Skeletal muscle satellite cell (primary cell): ENCODE measurements around the gene SPINT2.
"Not testable (repeated sequence)": the region's sequence is repeated elsewhere in the genome, so short reads cannot be mapped to it uniquely, and the experiment has no call there.

Experiments
- H3K27me3 ChIP-seq: 2 replicates; pipeline ENCODE4 v1.7.0; 2013; ENCODE audit warnings: low read length; ENCODE audit not compliant: control insufficient read depth, insufficient read depth
- H3K36me3 ChIP-seq: 2 replicates; pipeline ENCODE4 v1.7.0; 2013; ENCODE audit warnings: mild to moderate bottlenecking, control low read depth, low read length; ENCODE audit not compliant: insufficient read depth
- H3K4me1 ChIP-seq: 2 replicates; pipeline ENCODE4 v1.7.0; 2013; ENCODE audit warnings: low read length; ENCODE audit not compliant: control insufficient read depth, insufficient read depth
- H3K4me2 ChIP-seq: 2 replicates; pipeline ENCODE4 v1.7.0; 2013; ENCODE audit warnings: mild to moderate bottlenecking, low read length
- H3K4me3 ChIP-seq: 2 replicates; pipeline ENCODE4 v1.7.0; 2013; ENCODE audit warnings: low read length
- H3K9ac ChIP-seq: 2 replicates; pipeline ENCODE4 v1.7.0; 2013; ENCODE audit warnings: mild to moderate bottlenecking, low read depth, low read length, moderate library complexity
- H3K9me3 ChIP-seq: replicated peaks from 2 replicates; pipeline ENCODE4 v1.7.0; 2013; ENCODE audit warnings: mild to moderate bottlenecking, control low read depth, low read length

Gene SPINT2

DNA sequence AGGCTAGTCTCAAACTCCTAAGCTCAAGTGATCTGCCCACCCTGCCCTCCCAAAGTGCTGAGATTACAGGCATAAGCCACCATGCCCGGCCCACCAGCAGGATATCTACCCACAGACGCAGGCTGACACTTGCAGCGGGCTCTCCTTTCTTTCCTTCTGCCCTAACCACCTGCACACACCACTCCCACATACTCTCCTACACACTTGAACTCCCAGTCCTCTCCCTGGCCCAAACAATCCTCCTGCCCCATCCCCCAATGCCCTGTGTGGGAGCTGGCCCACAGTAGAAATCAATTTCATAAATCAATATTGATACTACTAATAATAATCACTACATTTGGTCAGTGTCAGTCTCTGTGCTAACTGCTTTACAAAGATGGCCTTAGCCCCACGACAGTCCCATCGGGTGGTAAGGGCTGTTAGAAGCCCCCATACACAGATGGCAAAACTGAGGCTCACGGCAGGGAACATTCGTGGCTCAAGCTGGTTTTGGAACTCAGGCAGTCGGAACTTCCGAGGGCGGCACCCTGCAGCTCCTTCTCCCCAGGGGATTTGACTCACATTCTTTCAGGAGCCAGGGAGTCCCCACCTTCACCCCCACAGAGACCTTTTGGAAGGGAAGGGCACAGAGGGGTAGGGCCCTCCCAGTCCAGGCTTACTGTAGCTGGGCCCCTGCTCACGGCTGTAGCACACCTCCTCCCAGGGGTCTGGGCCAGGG lies 36.9 kb upstream of the SPINT2 start:
- Histone ChIP-seq H3K27me3 (no peaks in the 10 kb centered on the region), H3K4me3 (no peak overlapping the region), H3K4me1 (peaks cover 9% of the 10 kb centered on the region)

DNA sequence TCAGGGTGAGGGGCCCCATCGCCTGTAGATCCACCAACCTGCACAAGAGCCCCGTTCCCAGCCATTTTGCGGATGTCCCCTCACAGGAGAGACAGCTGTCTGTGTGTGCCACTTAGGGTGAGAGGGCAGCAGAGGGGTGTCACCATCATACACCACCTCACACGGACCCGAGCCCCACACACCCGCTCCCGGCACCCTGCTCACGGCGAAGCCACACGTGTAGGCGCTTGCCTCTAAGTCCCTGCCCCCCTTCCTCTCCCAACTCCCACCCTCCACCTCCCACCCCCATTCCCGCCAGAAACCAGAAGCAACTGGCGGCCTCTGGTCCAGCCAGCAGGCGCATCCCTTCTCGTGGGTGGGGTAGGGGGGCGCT lies 36.4 kb upstream of the SPINT2 start:
- Histone ChIP-seq H3K9me3 (no peaks in the 10 kb centered on the region), H3K27me3 (no peaks in the 10 kb centered on the region), H3K36me3 (no peaks in the 10 kb centered on the region), H3K4me2 (no peak overlapping the region), H3K4me1 (peaks cover 9% of the 10 kb centered on the region), H3K4me3 (no peak overlapping the region), H3K9ac (no peak overlapping the region)

More for the DNA sequence above, 36.9 kb upstream of the SPINT2 start:
- no peaks in the 10 kb centered on the region for H3K36me3 ChIP-seq
- no peak overlapping the region for H3K4me2 ChIP-seq
- no peak overlapping the region for H3K9ac ChIP-seq
- H3K9me3 ChIP-seq = no peaks in the 10 kb centered on the region

DNA sequence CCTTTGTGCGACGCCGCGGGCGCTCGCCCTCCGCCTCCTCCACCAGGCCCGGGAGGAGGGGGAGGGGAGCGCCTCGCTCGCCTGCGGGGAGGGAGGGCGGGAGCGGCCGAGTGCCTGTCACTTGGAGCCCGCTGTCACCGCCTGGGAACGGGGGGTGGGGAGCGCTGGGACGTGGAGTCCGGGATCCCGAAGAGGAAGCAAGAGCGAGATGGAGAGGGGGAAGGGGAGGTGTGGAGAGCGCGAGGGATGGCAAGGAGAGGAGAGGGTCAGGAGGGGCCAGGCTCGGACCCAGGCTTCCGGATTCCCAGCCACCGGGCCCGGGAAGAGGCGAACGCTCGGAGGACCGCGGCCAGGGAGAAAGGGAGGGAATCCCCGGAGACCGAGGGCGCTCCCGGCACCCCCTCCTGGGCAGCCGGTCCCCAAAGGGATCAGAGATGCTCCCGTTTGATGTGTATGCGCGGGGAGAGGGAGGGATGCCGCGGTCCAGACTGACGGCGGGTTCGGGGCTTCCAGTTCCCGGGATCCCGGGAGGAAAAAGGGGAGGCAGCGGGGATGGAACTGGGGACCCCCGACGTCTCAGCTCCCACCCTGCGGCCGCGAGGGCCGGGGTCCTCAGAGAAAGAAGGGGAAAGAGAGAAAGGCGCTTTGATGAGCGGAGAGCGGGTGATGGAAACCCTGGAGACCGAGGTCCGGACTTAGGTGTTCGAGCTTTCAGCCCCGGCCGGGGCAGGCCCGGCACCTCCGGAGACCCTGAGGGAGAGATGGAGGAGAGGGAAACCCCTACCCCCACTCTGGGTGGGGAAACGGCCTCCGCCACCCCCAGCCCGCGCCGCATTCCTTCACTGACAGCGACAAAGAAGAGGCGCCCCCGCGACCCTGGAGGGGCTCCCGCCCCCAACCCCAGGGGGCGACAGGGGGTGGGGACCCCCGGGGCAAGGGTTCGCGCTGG lies 35.6 kb upstream of the SPINT2 start:
- Histone ChIP-seq H3K36me3 (no peaks in the 10 kb centered on the region), H3K4me1 (peaks cover 9% of the 10 kb centered on the region), H3K27me3 (no peaks in the 10 kb centered on the region), H3K4me2 (peak overlapping the region; percentile 97), H3K9ac (peak overlapping the region; percentile 70), H3K9me3 (no peaks in the 10 kb centered on the region), H3K4me3 (peak overlapping the region; percentile 74)

DNA sequence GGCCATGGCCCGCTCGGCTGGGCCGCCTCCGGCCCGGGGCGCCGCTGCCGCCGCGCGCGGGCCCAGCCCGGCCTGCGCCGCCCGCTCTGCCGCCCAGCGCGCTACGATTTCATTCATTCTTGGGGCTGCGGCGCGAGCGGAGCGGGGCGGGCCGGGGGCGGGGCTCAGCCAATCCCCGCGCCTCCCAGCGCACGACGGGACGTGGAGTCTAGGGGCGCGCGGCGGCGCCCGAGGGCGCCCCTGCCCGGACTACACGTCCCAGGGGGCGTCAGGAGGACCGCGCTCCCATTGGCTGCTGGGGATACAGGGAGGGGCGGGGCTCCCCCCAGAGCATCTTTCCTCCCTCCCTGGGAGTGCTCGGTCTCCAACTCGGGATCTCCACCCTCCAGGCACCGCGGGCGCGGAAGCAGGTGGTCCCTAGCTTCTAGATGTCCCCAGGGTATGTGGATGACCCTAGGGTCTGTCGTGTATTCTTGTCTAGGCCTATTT lies 34.7 kb upstream of the SPINT2 start:
- H3K27me3 ChIP-seq = no peaks in the 10 kb centered on the region
- no peaks in the 10 kb centered on the region for H3K36me3 ChIP-seq
- H3K4me2 ChIP-seq = peak overlapping the region; percentile 97
- peaks cover 9% of the 10 kb centered on the region for H3K4me1 ChIP-seq
- H3K9me3 ChIP-seq = no peaks in the 10 kb centered on the region
- H3K9ac ChIP-seq = no peak overlapping the region
- peak overlapping the region; percentile 74 for H3K4me3 ChIP-seq

DNA sequence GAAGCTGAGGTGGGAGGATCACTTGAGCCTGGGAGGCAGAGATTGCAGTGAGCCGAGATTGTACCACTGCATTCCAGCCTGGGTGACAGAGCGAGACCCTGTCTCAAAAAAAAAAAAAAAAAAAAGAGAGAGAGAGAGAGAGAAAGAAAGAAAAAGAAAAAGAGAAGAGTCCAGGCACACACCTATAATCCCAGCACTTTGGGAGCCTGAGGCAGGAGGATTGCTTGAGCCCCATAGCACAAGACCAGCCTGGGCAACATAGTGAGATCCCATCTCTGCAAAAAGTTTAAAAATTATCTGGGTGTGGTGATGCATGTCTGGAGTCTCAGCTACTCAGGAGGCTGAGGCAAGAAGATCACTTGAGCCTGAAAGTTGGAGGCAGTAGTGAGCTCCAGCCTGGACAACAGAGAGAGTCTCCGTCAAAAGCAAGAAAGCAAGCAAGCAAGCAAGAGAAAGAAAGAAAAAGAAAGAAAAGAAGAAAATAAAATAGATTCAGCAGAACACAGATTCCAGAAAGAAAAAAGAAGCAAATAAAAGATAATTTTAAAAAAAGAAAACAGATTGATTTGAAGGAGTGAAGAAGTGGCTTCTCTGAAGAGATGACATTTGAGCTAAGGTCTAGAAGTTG lies 33.8 kb upstream of the SPINT2 start:
- H3K4me3 ChIP-seq = not testable (repeated sequence)

DNA sequence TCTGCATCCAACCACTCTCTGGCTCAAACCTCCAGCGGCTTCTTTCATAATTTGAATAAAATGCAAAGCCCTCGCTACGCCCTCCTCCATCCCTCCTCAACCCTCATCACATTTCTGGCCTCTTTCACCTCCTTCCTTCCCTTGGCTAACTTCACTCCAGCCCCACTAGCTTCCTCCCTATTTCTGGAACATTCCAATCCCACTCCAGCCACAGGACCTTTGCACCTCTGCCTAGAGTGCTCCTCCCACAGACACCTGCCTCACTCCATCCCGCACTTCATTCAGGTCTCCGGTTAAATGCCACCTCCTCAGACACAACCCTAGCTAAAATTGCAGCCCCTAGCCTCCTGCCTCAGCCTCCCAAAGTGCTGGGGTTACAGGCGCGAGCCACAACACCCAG lies 32.5 kb upstream of the SPINT2 start:
- Histone ChIP-seq H3K4me1 (peaks cover 9% of the 10 kb centered on the region), H3K36me3 (no peaks in the 10 kb centered on the region), H3K9ac (no peak overlapping the region), H3K27me3 (no peaks in the 10 kb centered on the region), H3K9me3 (no peaks in the 10 kb centered on the region), H3K4me3 (no peak overlapping the region), H3K4me2 (no peak overlapping the region)

More for the DNA sequence above, 33.8 kb upstream of the SPINT2 start:
- H3K4me1 ChIP-seq, H3K27me3 ChIP-seq, H3K36me3 ChIP-seq, H3K9ac ChIP-seq, H3K9me3 ChIP-seq, H3K4me2 ChIP-seq: not testable (repeated sequence)

DNA sequence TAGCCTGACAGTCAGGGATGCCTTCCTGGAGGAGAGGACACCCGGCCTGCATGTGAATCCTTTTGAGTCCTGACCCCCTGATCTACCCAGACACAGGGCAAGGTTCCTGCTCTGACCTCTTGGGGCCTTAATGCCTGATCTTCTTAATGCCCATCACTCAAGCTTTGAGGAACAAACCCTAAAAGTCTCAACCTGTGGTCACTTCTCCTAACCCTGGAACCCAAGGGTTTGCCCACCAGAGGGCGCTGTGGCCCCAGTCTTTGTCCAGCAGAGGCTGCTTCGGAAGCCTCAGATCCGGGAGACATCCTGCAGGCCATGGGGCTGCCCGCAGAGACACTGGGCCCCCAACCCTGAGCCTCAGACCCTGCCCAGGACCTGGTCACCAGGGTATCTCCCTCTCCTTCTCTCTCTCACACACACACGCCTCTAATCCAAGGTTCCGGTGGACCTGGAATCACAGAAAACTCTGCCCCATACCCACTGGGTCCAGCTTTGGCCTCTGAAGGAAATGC lies 30.6 kb upstream of the SPINT2 start:
- no peak overlapping the region for H3K4me3 ChIP-seq
- H3K36me3 ChIP-seq = no peaks in the 10 kb centered on the region
- no peak overlapping the region for H3K4me2 ChIP-seq
- H3K9me3 ChIP-seq = no peaks in the 10 kb centered on the region
- peaks cover 3% of the 10 kb centered on the region for H3K4me1 ChIP-seq
- no peaks in the 10 kb centered on the region for H3K27me3 ChIP-seq
- no peak overlapping the region for H3K9ac ChIP-seq

DNA sequence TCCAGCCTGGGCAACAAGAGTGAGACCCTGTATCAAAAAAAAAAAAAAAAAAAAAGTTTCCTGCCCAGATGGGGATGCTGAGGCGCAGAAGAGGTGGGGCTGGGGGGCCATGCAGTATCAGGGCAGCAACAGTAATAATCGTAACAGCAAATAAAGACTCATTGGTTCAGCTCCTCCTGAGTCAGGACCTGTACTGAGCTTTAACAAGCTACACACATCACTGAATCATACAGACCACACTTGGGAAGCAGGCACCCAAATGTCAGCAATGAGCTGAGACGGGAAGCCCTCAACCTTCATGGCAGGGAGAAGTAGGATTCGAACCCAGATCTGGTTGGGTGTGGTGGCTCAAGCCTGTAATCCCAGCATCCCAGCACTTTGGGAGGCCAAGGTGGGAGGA lies 29.8 kb upstream of the SPINT2 start:
- no peaks in the 10 kb centered on the region for H3K9me3 ChIP-seq
- no peak overlapping the region for H3K9ac ChIP-seq
- no peaks in the 10 kb centered on the region for H3K4me1 ChIP-seq

DNA sequence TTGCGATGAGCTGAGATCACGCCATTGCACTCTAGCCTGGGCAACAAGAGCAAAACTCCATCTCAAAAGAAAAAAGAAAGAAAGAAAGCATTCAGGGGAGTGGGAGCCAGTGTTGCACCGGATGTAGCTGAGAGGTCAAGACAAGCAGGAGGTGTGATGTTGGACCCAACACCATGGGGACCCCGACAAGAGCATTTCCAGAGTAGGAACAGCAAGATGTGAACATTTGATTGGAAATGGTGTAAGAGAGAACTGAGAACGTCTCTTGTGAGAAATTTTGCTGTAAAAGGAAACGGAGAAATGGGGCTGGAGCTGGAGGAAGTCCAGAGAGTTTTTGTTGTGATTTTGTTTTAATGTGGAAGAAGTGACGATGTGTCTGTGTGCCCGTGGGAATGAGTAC lies 24.6 kb upstream of the SPINT2 start:
- Histone ChIP-seq H3K9me3 (no peaks in the 10 kb centered on the region), H3K36me3 (no peaks in the 10 kb centered on the region), H3K4me2 (no peak overlapping the region), H3K4me1 (no peaks in the 10 kb centered on the region), H3K9ac (no peak overlapping the region), H3K27me3 (no peaks in the 10 kb centered on the region), H3K4me3 (no peak overlapping the region)

More for the DNA sequence above, 29.8 kb upstream of the SPINT2 start:
- Histone ChIP-seq H3K4me2 (no peak overlapping the region), H3K36me3 (no peaks in the 10 kb centered on the region), H3K4me3 (no peak overlapping the region), H3K27me3 (no peaks in the 10 kb centered on the region)

DNA sequence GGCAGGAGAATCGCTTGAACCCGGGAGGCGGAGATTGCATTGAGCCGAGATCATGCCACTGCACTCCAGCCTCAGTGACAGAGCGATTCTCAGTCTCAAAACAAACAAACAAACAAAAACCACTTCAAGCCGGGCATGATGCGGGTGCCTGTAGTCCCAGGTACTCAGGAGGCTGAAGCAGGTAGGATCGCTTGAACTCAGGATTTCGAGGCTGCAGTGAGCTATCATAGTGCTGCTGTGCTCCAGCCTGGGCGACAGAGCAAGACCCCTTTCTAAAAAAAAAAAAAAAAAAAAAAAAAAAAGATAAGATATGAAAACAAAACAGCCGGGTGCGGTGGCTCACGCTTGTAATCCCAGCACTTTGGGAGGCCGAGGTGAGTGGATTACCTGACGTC lies 21.1 kb upstream of the SPINT2 start:
- Histone ChIP-seq H3K4me2 (peak overlapping the region; percentile 79), H3K4me1 (peaks cover 14% of the 10 kb centered on the region), H3K27me3 (no peaks in the 10 kb centered on the region), H3K9me3 (no peaks in the 10 kb centered on the region), H3K9ac (peak overlapping the region; percentile 65), H3K4me3 (no peak overlapping the region), H3K36me3 (no peaks in the 10 kb centered on the region)

DNA sequence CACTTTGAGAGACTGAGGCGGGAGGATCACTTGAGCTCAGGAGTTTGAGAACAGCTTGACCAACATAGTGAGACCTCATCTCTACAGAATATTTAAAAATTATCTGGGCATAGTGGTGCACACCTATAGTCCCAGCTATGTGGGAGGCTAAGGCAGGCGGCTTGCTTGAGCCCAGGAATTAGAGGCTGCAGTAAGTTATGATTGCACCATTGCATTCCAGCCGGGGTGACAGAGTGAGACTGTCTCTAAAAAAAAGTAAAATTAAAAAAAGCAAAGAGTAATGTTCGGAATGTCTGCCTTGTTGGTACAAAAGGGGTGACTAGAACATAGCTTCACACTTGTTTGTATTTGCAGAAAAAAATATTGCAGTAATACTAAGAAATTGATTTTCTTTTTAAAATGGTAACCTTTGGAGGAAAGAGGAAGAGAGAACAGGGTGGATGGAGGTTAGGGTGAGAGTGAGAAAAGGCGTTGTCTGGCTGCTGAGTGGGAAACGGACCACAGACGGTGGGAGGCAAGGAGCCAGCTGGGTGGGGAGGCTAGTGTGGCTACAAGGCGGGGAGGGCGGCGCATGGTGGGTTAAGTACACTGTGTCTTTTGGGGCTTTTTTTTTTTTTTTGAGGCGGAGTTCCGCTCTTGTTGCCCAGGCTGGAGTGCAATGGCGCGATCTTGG lies 18.4 kb upstream of the SPINT2 start:
- peaks cover 15% of the 10 kb centered on the region for H3K4me1 ChIP-seq
- H3K9me3 ChIP-seq = no peaks in the 10 kb centered on the region
- H3K36me3 ChIP-seq = no peaks in the 10 kb centered on the region
- H3K4me2 ChIP-seq = peak overlapping the region; percentile 68
- H3K9ac ChIP-seq = peak overlapping the region; percentile 53
- no peaks in the 10 kb centered on the region for H3K27me3 ChIP-seq
- H3K4me3 ChIP-seq = peak overlapping the region; percentile 54
